Measurements from ENCODE around the gene PARP1. TPM values are rescaled to one million over a fixed set of nuclear protein-coding genes. Genes with fewer than 3 reads are reported as not detected.

The PARP1 gene
- total and polyA plus RNA-seq, 2 donors (not counting 1 experiment from before 2014, with no cell fraction given): 61.7 to 78.4 TPM

- Histone ChIP-seq H3K79me2 (ENCODE audit: control insufficient read depth, insufficient read depth, low read length) (no peaks in the 10 kb centered on the region), H3K4me3 (replicated peaks in 1 of 4; ENCODE audit: control extremely low read depth in 1 of 4, insufficient read depth in 1 of 4, low read depth in 3 of 4, low read length in 4 of 4) (no peak overlapping the region), H3K4me2 (ENCODE audit: extremely low read depth, insufficient read depth, low read length) (no peak overlapping the region), H4K20me1 (ENCODE audit: control insufficient read depth, extremely low read depth, insufficient read depth, low read length) (no peaks in the 10 kb centered on the region), H3K4me1 (ENCODE audit: control insufficient read depth, extremely low read depth, insufficient read depth, low read length) (no peaks in the 10 kb centered on the region), H2AFZ (ENCODE audit: low read length) (no peak overlapping the region), H3K9ac (ENCODE audit: insufficient read depth, low read length) (no peak overlapping the region), H3K27ac (ENCODE audit: insufficient read depth, low read length) (no peak overlapping the region), H3K27me3 (ENCODE audit: control insufficient read depth, insufficient read depth, low read length) (no peaks in the 10 kb centered on the region), H3K9me3 (ENCODE audit: control insufficient read depth, insufficient read depth, low read depth, low read length) (no peaks in the 10 kb centered on the region), H3K36me3 (ENCODE audit: control insufficient read depth, insufficient read depth, low read length) (peaks cover 22% of the 10 kb centered on the region)
- no peak for TF ChIP-seq CTCF (conservative IDR thresholded peaks at IDR 0.05 in 1 of 2, IDR thresholded peaks at IDR 0.05 in 1 of 2; ENCODE audit: low read depth in 1 of 2, low read length in 2 of 2)
- no peak for TF ChIP-seq EZH2 (IDR thresholded peaks at IDR 0.05; ENCODE audit: low read length, missing control alignments)
- no peak for DNase-seq (ENCODE audit: low read depth in 2 of 2)
Measured at GRCh38 chr1:226362361-226362760, 45.5 kb downstream of the PARP1 start.

- no peak overlapping the region for H3K4me2 ChIP-seq (ENCODE audit: extremely low read depth, insufficient read depth, low read length)
- no peaks in the 10 kb centered on the region for H3K27me3 ChIP-seq (ENCODE audit: control insufficient read depth, insufficient read depth, low read length)
- no peak overlapping the region for H2AFZ ChIP-seq (ENCODE audit: low read length)
- no peaks in the 10 kb centered on the region for H3K79me2 ChIP-seq (ENCODE audit: control insufficient read depth, insufficient read depth, low read length)
- no peaks in the 10 kb centered on the region for H3K9me3 ChIP-seq (ENCODE audit: control insufficient read depth, insufficient read depth, low read depth, low read length)
- peaks cover 19% of the 10 kb centered on the region for H3K36me3 ChIP-seq (ENCODE audit: control insufficient read depth, insufficient read depth, low read length)
- no peaks in the 10 kb centered on the region for H4K20me1 ChIP-seq (ENCODE audit: control insufficient read depth, extremely low read depth, insufficient read depth, low read length)
- H3K9ac ChIP-seq (ENCODE audit: insufficient read depth, low read length): no peak overlapping the region
- H3K27ac ChIP-seq (ENCODE audit: insufficient read depth, low read length): no peak overlapping the region
- no peak for DNase-seq (ENCODE audit: low read depth in 2 of 2)
- H3K4me1 ChIP-seq (ENCODE audit: control insufficient read depth, extremely low read depth, insufficient read depth, low read length): no peaks in the 10 kb centered on the region
- TF ChIP-seq CTCF (conservative IDR thresholded peaks at IDR 0.05 in 1 of 2, IDR thresholded peaks at IDR 0.05 in 1 of 2; ENCODE audit: low read depth in 1 of 2, low read length in 2 of 2): no peak
- TF ChIP-seq EZH2 (IDR thresholded peaks at IDR 0.05; ENCODE audit: low read length, missing control alignments): no peak
- no peak overlapping the region for H3K4me3 ChIP-seq (replicated peaks in 1 of 4; ENCODE audit: control extremely low read depth in 1 of 4, insufficient read depth in 1 of 4, low read depth in 3 of 4, low read length in 4 of 4)
Measured at GRCh38 chr1:226360106-226360746, 47.7 kb downstream of the PARP1 start.

- H2AFZ ChIP-seq (ENCODE audit: low read length): no peak overlapping the region
- H4K20me1 ChIP-seq (ENCODE audit: control insufficient read depth, extremely low read depth, insufficient read depth, low read length): no peaks in the 10 kb centered on the region
- no peaks in the 10 kb centered on the region for H3K4me1 ChIP-seq (ENCODE audit: control insufficient read depth, extremely low read depth, insufficient read depth, low read length)
- H3K9ac ChIP-seq (ENCODE audit: insufficient read depth, low read length): no peak overlapping the region
- H3K27ac ChIP-seq (ENCODE audit: insufficient read depth, low read length): no peak overlapping the region
- H3K27me3 ChIP-seq (ENCODE audit: control insufficient read depth, insufficient read depth, low read length): no peaks in the 10 kb centered on the region
- DNase-seq (ENCODE audit: low read depth in 2 of 2): no peak
- no peaks in the 10 kb centered on the region for H3K79me2 ChIP-seq (ENCODE audit: control insufficient read depth, insufficient read depth, low read length)
- H3K4me2 ChIP-seq (ENCODE audit: extremely low read depth, insufficient read depth, low read length): no peak overlapping the region
- H3K9me3 ChIP-seq (ENCODE audit: control insufficient read depth, insufficient read depth, low read depth, low read length): no peaks in the 10 kb centered on the region
- TF ChIP-seq EZH2 (IDR thresholded peaks at IDR 0.05; ENCODE audit: low read length, missing control alignments) (no peak), CTCF (conservative IDR thresholded peaks at IDR 0.05 in 1 of 2, IDR thresholded peaks at IDR 0.05 in 1 of 2; ENCODE audit: low read depth in 1 of 2, low read length in 2 of 2) (no peak)
- peaks cover 5% of the 10 kb centered on the region for H3K36me3 ChIP-seq (ENCODE audit: control insufficient read depth, insufficient read depth, low read length)
- H3K4me3 ChIP-seq (replicated peaks in 1 of 4; ENCODE audit: control extremely low read depth in 1 of 4, insufficient read depth in 1 of 4, low read depth in 3 of 4, low read length in 4 of 4): no peak overlapping the region
Measured at GRCh38 chr1:226357416-226357815, 50.5 kb downstream of the PARP1 start.

Data from fibroblast of lung (primary cell).